Activated T-helper 2 cell treated with anti-CD3 and anti-CD28 coated beads, Interferon-gamma antibody, Interleukin-2, Interleukin-4, amounts not matched to agents 10 μg/mL and 5 μg/mL and 100 μg/mL, durations not matched to agents 14 hours and 24 hours and 36 hours (primary cell): ENCODE data around the gene AP3B1. TPM values are rescaled to one million over a fixed set of nuclear protein-coding genes. Genes with fewer than 3 reads are reported as not detected.
"Not testable (repeated sequence)": the region's sequence is repeated elsewhere in the genome, so short reads cannot be mapped to it uniquely, and the experiment has no call there.

Source experiments
- DNase-seq: peaks from one replicate; pipeline ENCODE4 v3.0.0; 2021; ENCODE audit warnings: low spot score
- H3K27ac Mint-ChIP-seq: one replicate; pipeline ENCODE4 v1.8.0; 2021; ENCODE audit warnings: mixed read lengths
- H3K27me3 Mint-ChIP-seq: one replicate; pipeline ENCODE4 v1.8.0; 2021; ENCODE audit warnings: low read depth, mixed read lengths
- H3K36me3 Mint-ChIP-seq: one replicate; pipeline ENCODE4 v1.8.0; 2021; ENCODE audit warnings: low read depth, mixed read lengths
- H3K4me1 Mint-ChIP-seq: one replicate; pipeline ENCODE4 v1.8.0; 2021; ENCODE audit warnings: low read depth, mixed read lengths
- H3K4me3 Mint-ChIP-seq: one replicate; pipeline ENCODE4 v1.8.0; 2021; ENCODE audit warnings: low read depth, mild to moderate bottlenecking, moderate library complexity, mixed read lengths
- H3K9me3 Mint-ChIP-seq: one replicate; pipeline ENCODE4 v1.8.0; 2021; ENCODE audit warnings: mixed read lengths
- intact Hi-C: fragments of 100-400 bp; cut with micrococcal nuclease; formaldehyde crosslinking; loops from one replicate; pipeline ENCODE4 v1.15.1; 2023
- total RNA-seq: library from RNA; stranded (reverse); gene quantifications from 2 replicates; pipeline ENCODE4 v1.2.3, GENCODE V29; 2022

AP3B1 gene
- total RNA-seq, 1 donor from 2014 or later, result 43.9 TPM

DNA sequence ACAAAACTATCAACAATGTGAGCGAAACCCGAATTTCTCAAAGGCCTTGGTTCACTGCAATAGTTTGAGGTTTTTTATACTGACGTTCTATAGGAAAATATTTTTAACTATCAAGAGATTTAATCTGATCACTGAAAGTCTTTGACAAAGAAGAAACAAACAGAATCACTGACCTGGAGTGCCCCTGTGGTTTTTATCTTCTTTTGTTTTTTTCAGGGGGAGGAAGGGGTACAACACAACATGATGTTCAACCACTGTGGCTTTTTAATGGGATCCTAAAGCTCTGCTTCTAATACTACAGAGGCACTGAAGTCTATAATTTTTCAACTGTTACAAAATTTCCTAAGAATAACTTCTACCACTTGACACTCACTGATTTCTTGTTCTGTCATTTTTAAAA is 185.9 kb downstream of the AP3B1 start:
- peaks cover 4% of the 10 kb centered on the region for H3K4me1 Mint-ChIP-seq
- intact Hi-C loops, result no loop called here
- H3K9me3 Mint-ChIP-seq, result no peaks in the 10 kb centered on the region
- H3K4me3 Mint-ChIP-seq, result no peak overlapping the region
- no peak for DNase-seq
- no peak overlapping the region for H3K27ac Mint-ChIP-seq
- peaks cover 32% of the 10 kb centered on the region for H3K36me3 Mint-ChIP-seq
- H3K27me3 Mint-ChIP-seq, result no peaks in the 10 kb centered on the region

- Mint-ChIP-seq H3K9me3 (no peaks in the 10 kb centered on the region), H3K36me3 (peaks cover 39% of the 10 kb centered on the region), H3K27ac (no peak overlapping the region), H3K4me1 (peaks cover under 1% of the 10 kb centered on the region), H3K27me3 (no peaks in the 10 kb centered on the region), H3K4me3 (no peak overlapping the region)
- no peak for DNase-seq
- intact Hi-C loops, result no loop called here
These were observed 191.1 kb downstream of the AP3B1 start for GRCh38 chr5:78103232-78103918.

DNA sequence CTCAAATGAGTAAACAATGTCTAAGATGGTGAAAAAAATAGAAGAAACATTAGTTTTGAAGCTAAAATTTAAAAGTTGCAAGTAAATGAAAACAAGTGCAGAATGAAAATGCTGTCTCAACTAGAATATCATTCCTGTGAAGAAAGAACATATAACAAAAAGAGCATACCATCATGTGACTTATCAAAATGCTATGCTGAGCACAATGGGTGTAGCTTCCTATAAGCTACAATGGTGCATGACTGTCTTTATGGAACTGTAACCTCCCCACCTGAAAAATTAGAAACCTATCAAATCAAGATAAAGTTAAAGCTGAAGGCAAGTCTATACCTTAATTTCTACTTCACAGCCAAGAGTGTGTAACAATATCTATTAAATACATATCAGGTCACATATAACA is 192.0 kb downstream of the AP3B1 start:
- H3K27ac Mint-ChIP-seq, result no peak overlapping the region
- peaks cover 39% of the 10 kb centered on the region for H3K36me3 Mint-ChIP-seq
- no peak for DNase-seq
- no peaks in the 10 kb centered on the region for H3K9me3 Mint-ChIP-seq
- no peak overlapping the region for H3K4me3 Mint-ChIP-seq
- no peaks in the 10 kb centered on the region for H3K27me3 Mint-ChIP-seq
- intact Hi-C loops, result no loop called here
- H3K4me1 Mint-ChIP-seq, result no peaks in the 10 kb centered on the region

DNA sequence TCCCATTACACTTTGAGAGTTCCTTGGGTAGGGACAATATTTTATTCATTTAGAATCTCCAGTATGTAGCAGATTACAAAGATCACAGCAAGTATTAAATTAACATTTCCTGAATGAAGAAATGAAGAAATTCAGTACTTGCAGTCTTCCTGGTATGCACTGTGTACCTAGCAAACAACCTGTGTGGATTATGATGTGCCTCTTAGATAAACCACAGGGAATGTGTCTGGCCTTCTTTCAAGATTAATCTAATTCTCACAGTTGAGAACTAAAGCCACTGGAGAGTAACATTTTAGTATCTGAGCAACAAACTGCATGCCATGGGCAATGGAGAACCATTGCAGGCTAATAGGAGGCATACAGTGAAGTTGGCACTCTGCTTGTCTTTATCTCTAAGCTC is 199.4 kb downstream of the AP3B1 start:
- intact Hi-C loops, result no loop called here
- H3K27ac Mint-ChIP-seq, result no peak overlapping the region
- H3K9me3 Mint-ChIP-seq, result peaks cover 4% of the 10 kb centered on the region
- H3K4me1 Mint-ChIP-seq, result no peaks in the 10 kb centered on the region
- no peaks in the 10 kb centered on the region for H3K27me3 Mint-ChIP-seq
- no peak for DNase-seq
- H3K4me3 Mint-ChIP-seq, result no peak overlapping the region
- H3K36me3 Mint-ChIP-seq, result peaks cover 38% of the 10 kb centered on the region

GRCh38 chr5:78090002-78090401 is 204.5 kb downstream of the AP3B1 start:
- Mint-ChIP-seq H3K27me3 (no peaks in the 10 kb centered on the region), H3K4me1 (peaks cover 3% of the 10 kb centered on the region), H3K4me3 (no peak overlapping the region), H3K9me3 (no peaks in the 10 kb centered on the region), H3K36me3 (peaks cover 31% of the 10 kb centered on the region), H3K27ac (no peak overlapping the region)
- DNase-seq, result no peak
- intact Hi-C loops, result no loop called here

DNA sequence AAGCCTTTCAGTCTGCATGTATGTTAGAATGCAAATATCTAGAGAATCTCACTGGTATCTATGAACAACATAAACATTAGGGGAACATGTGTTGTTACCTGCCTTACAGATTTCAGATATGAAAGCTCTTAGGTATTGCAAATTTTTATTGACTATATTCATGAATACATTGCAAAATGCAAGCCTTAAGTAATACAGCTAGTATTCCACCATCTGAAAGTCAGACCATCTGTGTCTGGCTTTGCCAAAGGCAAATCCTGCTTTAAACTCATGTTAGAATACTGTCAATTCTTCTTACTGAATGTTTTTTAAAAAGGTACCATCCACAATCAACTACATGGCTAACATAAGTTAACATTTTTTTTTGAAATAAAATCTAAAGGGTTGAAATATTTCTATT is 215.6 kb downstream of the AP3B1 start:
- no peaks in the 10 kb centered on the region for H3K9me3 Mint-ChIP-seq
- no peak overlapping the region for H3K4me3 Mint-ChIP-seq
- H3K27me3 Mint-ChIP-seq, result no peaks in the 10 kb centered on the region
- no peaks in the 10 kb centered on the region for H3K4me1 Mint-ChIP-seq
- peaks cover 8% of the 10 kb centered on the region for H3K36me3 Mint-ChIP-seq
- H3K27ac Mint-ChIP-seq, result no peak overlapping the region
- DNase-seq, result no peak
- intact Hi-C loops, result no loop called here

GRCh38 chr5:78077369-78078068 is 217.0 kb downstream of the AP3B1 start:
- Mint-ChIP-seq H3K27ac (no peak overlapping the region), H3K9me3 (no peaks in the 10 kb centered on the region), H3K4me1 (no peaks in the 10 kb centered on the region), H3K27me3 (no peaks in the 10 kb centered on the region), H3K36me3 (peaks cover 8% of the 10 kb centered on the region), H3K4me3 (no peak overlapping the region)
- intact Hi-C loops, result no loop called here
- DNase-seq, result no peak

DNA sequence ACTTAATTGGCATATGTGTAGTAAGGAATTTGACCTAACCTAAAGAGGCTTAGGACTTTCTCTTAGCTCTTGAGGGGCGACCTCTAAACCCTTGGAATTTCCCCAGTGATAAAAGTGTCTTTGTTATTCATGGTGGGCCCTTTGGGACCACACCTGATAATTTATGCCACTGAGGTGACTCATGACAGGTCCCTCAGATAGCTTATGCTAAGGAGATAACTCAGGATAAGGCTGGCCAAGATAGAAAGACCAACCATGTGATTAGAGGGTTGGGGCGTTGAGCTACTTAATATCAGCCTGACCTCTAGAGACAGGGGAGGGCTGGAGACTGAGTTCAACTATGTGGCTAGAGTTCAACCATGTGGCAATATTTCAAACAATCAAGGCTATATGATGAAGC is 218.1 kb downstream of the AP3B1 start:
- Mint-ChIP-seq H3K36me3 (peaks cover 11% of the 10 kb centered on the region), H3K9me3 (no peaks in the 10 kb centered on the region), H3K27ac (no peak overlapping the region), H3K27me3 (no peaks in the 10 kb centered on the region), H3K4me1 (no peaks in the 10 kb centered on the region), H3K4me3 (no peak overlapping the region)
- intact Hi-C loops, result no loop called here
- no peak for DNase-seq

DNA sequence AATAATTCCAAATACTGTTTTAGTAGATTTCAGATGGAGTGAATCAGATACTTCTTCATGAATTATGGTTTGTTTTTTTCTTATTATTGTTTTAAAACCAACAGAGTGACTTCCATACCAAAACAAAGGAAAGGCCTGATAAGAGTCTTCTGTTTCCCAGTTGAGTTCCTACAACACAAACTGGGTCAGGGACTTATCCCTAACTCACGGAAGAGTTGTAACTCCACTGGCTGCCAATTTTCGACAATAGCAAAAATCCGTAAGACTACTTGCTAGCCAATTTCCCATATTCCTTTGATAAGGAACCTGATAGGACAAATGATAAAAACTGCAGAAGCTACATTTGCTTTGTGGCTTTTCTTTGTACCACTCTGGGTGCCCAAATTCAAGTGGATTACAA is 219.2 kb downstream of the AP3B1 start:
- no peak overlapping the region for H3K4me3 Mint-ChIP-seq
- no peak for DNase-seq
- no peak overlapping the region for H3K27ac Mint-ChIP-seq
- peaks cover 16% of the 10 kb centered on the region for H3K36me3 Mint-ChIP-seq
- no peaks in the 10 kb centered on the region for H3K27me3 Mint-ChIP-seq
- H3K4me1 Mint-ChIP-seq, result no peaks in the 10 kb centered on the region
- peaks cover 6% of the 10 kb centered on the region for H3K9me3 Mint-ChIP-seq
- intact Hi-C loops, result no loop called here

- intact Hi-C loops, H3K27ac Mint-ChIP-seq, DNase-seq, H3K4me1 Mint-ChIP-seq, H3K4me3 Mint-ChIP-seq, H3K27me3 Mint-ChIP-seq: not testable (repeated sequence)
- H3K9me3 Mint-ChIP-seq, result peaks cover 37% of the 10 kb centered on the region
- peaks cover 51% of the 10 kb centered on the region for H3K36me3 Mint-ChIP-seq
These were observed 223.8 kb downstream of the AP3B1 start for GRCh38 chr5:78070691-78071090.

GRCh38 chr5:78067581-78067980 is 226.9 kb downstream of the AP3B1 start:
- H3K4me3 Mint-ChIP-seq, H3K27me3 Mint-ChIP-seq, intact Hi-C loops, H3K27ac Mint-ChIP-seq, H3K4me1 Mint-ChIP-seq, DNase-seq: not testable (repeated sequence)
- peaks cover 51% of the 10 kb centered on the region for H3K36me3 Mint-ChIP-seq
- H3K9me3 Mint-ChIP-seq, result peaks cover 37% of the 10 kb centered on the region

- intact Hi-C loops, H3K4me1 Mint-ChIP-seq, H3K27ac Mint-ChIP-seq, H3K4me3 Mint-ChIP-seq, H3K27me3 Mint-ChIP-seq, DNase-seq: not testable (repeated sequence)
- H3K9me3 Mint-ChIP-seq, result peaks cover 37% of the 10 kb centered on the region
- H3K36me3 Mint-ChIP-seq, result peaks cover 45% of the 10 kb centered on the region
These were observed 227.8 kb downstream of the AP3B1 start for GRCh38 chr5:78066722-78067121.

- H3K4me3 Mint-ChIP-seq, result no peak overlapping the region
- H3K27me3 Mint-ChIP-seq, result no peaks in the 10 kb centered on the region
These were observed 228.8 kb downstream of the AP3B1 start for GRCh38 chr5:78065663-78066062.

More at GRCh38 chr5:78065663-78066062, 228.8 kb downstream of the AP3B1 start:
- Mint-ChIP-seq H3K36me3 (peaks cover 39% of the 10 kb centered on the region), H3K27ac (no peak overlapping the region), H3K9me3 (peaks cover 32% of the 10 kb centered on the region), H3K4me1 (peaks cover 4% of the 10 kb centered on the region)
- intact Hi-C loops, result no loop called here
- no peak for DNase-seq
